Keratinocyte (primary cell): ENCODE results near the gene THBS2.
A peak's percentile ranks its signal among the peaks of the same experiment; 100 is the strongest.

ENCODE experiments used
- EZH2 ChIP-seq: IDR thresholded peaks from one replicate; pipeline ENCODE4 v1.6.1; 2012; ENCODE audit warnings: inconsistent platforms, mild to moderate bottlenecking, low read length, moderate library complexity
- TF ChIP-seq, protein P1 (sequence below), 3 experiments: IDR thresholded peaks in 1 of 3; conservative IDR thresholded peaks in 1 of 3; optimal IDR thresholded peaks in 1 of 3; 2 replicates in 2 of 3; 3 replicates in 1 of 3; pipeline versions ENCODE3 to v1.5.1; 2011; ENCODE audit warnings: low read length in 3 of 3, mild to moderate bottlenecking in 3 of 3, moderate library complexity in 2 of 3, control low read depth in 1 of 3, inconsistent platforms in 1 of 3; ENCODE audit not compliant: insufficient read depth in 2 of 3; ENCODE audit errors: extremely low read depth in 1 of 3

GRCh38 chr6:169221264-169221663, 32.4 kb downstream of the THBS2 start:
- TF ChIP-seq, protein P1, sequence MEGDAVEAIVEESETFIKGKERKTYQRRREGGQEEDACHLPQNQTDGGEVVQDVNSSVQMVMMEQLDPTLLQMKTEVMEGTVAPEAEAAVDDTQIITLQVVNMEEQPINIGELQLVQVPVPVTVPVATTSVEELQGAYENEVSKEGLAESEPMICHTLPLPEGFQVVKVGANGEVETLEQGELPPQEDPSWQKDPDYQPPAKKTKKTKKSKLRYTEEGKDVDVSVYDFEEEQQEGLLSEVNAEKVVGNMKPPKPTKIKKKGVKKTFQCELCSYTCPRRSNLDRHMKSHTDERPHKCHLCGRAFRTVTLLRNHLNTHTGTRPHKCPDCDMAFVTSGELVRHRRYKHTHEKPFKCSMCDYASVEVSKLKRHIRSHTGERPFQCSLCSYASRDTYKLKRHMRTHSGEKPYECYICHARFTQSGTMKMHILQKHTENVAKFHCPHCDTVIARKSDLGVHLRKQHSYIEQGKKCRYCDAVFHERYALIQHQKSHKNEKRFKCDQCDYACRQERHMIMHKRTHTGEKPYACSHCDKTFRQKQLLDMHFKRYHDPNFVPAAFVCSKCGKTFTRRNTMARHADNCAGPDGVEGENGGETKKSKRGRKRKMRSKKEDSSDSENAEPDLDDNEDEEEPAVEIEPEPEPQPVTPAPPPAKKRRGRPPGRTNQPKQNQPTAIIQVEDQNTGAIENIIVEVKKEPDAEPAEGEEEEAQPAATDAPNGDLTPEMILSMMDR (optimal IDR thresholded peaks at IDR 0.05 in 1 of 3, IDR thresholded peaks at IDR 0.05 in 1 of 3, conservative IDR thresholded peaks at IDR 0.05 in 1 of 3; ENCODE audit: extremely low read depth in 1 of 3, insufficient read depth in 2 of 3, low read length in 3 of 3), result peak in 1 of 3 experiments; percentile 30
- no peak for TF ChIP-seq EZH2
